ENCODE data around the gene LGR6. TPM values are rescaled to one million over a fixed set of nuclear protein-coding genes. Genes with fewer than 3 reads are reported as not detected.

Gene LGR6
- total and polyA plus RNA-seq, 2 of the 4 experiments (the other 2 are of a cell fraction) = not detected

- Histone ChIP-seq H3K4me3 (ENCODE audit: insufficient read depth, low read depth, low read length) (no peak overlapping the region), H3K4me1 (ENCODE audit: control insufficient read depth, insufficient read depth, low read length) (no peaks in the 10 kb centered on the region), H4K8ac (ENCODE audit: low read depth in 2 of 2, low read length in 2 of 2) (no peak overlapping the region), H3K4me2 (ENCODE audit: low read depth, low read length) (no peak overlapping the region), H3K9ac (ENCODE audit: low read depth, low read length) (no peak overlapping the region), H3K27ac (ENCODE audit: insufficient read depth, low read length) (no peak overlapping the region), H4K20me1 (ENCODE audit: insufficient read depth, low read length) (peaks cover 3% of the 10 kb centered on the region; the same call in 1 of the 2 replicates), H2AFZ (replicated peaks; ENCODE audit: low read length, poor library complexity) (no peak overlapping the region), H2BK5ac (ENCODE audit: low read depth, low read length, poor library complexity, severe bottlenecking) (no peak overlapping the region), H3K27me3 (ENCODE audit: control insufficient read depth, insufficient read depth, low read length) (peaks cover 72% of the 10 kb centered on the region), H2BK120ac (ENCODE audit: low read depth, low read length) (no peak overlapping the region), H2AK9ac (replicated peaks; ENCODE audit: low read depth, low read length, poor library complexity) (no peak overlapping the region), H3K4ac (ENCODE audit: low read depth, low read length) (no peak overlapping the region), H2AK5ac (ENCODE audit: low read depth, low read length) (no peak overlapping the region), H2BK15ac (ENCODE audit: low read depth, low read length) (no peak overlapping the region), H3K18ac (ENCODE audit: low read depth, low read length) (no peak overlapping the region), H3K79me1 (ENCODE audit: low read depth in 1 of 2, low read length in 2 of 2) (no peaks in the 10 kb centered on the region), H3K14ac (replicated peaks; ENCODE audit: low read depth, low read length) (no peak overlapping the region), H3K9me3 (ENCODE audit: control insufficient read depth, insufficient read depth, low read length) (no peaks in the 10 kb centered on the region), H3K56ac (ENCODE audit: extremely low read depth, insufficient read depth, low read length) (no peak overlapping the region), H3K9me1 (ENCODE audit: insufficient read depth, low read length) (no peaks in the 10 kb centered on the region), H3K23ac (ENCODE audit: low read depth, low read length) (no peak overlapping the region), H4K5ac (ENCODE audit: low read depth, low read length) (no peak overlapping the region), H4K91ac (ENCODE audit: insufficient read depth, low read depth, low read length) (no peak overlapping the region), H2BK20ac (ENCODE audit: low read depth, low read length) (no peak overlapping the region), H3K36me3 (ENCODE audit: control insufficient read depth, insufficient read depth, low read length) (no peaks in the 10 kb centered on the region)
- BruUV-seq (replicated peaks) = no TSS peak
- TF ChIP-seq FOS (IDR thresholded peaks at IDR 0.05; ENCODE audit: low read depth, low read length) (no peak), USF2 (IDR thresholded peaks at IDR 0.05; ENCODE audit: low read depth, low read length) (no peak)
- in situ Hi-C loops (cut with MboI; ENCODE audit: low sequenced_read_pairs) (loop anchor here (5.0 kb wide), 1 partner anchor 108 kb away; no protein-coding TSS in a partner anchor), intact Hi-C loops (cut with micrococcal nuclease) (no loop called here), dilution Hi-C loops (cut with HindIII; ENCODE audit: low sequenced_read_pairs, unreplicated experiment) (no loop called here)
- CTCF ChIA-PET = no interaction called here
- ATAC-seq (ENCODE audit: low read depth) = no peak
- WGBS, 2 experiments (ENCODE audit: extremely low coverage in 2 of 2, insufficient read length in 1 of 2) = no CpG with 5 or more reads among the region's 3 CpGs
- no peak for DNase-seq
- POLR2A ChIA-PET (ENCODE audit: unreplicated experiment) = no interaction called here
These were observed 117.1 kb downstream of the LGR6 start for GRCh38 chr1:202310746-202311145.
